HuH-7.5 (cell line): Measurements from ENCODE around the gene CIC.

Experiments
- DNase-seq: peaks from one replicate; pipeline ENCODE4 v3.0.0; 2011; ENCODE audit warnings: low spot score

CIC gene

GRCh38 chr19:42277821-42278451, 8.9 kb downstream of the CIC start:
- no peak for DNase-seq

- DNase-seq = no peak
These were observed 9.6 kb downstream of the CIC start for GRCh38 chr19:42278452-42279154.

GRCh38 chr19:42279155-42279901, 10.3 kb downstream of the CIC start:
- no peak for DNase-seq

DNA sequence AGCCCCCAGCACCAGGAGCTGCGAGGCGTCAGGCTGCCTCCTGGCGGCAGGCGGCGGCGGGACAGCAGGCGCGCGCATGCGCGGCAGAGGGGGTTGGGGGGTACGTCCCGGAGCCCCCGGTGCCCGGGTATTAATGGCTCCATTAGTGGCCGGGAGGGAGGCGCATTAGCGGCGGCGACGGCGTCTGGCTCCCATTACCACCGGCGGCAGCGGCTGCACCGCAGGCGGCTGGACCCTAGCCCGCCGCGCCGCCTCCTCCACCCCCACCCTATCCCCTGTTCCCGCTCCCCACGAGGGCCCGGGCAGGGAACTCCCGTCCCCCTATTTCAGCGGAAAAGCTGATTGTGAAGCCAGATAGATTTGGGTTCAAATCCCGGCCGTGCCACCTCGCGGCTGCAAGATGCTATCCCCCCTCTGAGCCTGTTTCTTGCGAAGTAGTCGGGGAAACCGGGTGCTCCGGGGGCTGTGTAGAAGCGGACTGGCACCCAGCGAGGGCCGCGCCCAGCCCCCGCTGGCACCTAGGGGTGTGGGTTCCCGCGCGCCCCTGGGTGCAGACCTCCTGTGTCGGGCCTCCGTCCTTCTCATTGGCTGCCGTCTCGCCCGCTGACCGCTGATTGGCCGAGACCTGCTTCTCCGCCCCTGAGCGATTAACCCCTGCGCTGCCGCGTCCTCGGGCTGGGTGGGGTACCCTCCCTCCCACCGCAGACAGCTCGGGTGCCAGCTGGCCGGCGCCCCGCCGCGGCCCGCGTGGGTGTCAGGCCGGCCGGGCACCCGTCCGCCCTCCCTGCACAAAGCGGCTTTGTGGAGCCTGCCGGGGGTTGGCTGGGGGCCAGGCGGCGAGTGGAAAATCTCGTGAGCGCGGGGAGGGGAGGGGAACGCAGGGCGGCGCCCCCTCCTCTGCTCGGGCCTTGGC, 11.1 kb downstream of the CIC start:
- DNase-seq = peak; percentile 100

GRCh38 chr19:42280815-42281145, 11.7 kb downstream of the CIC start:
- DNase-seq = peak; percentile 63

GRCh38 chr19:42281146-42281826, 12.2 kb downstream of the CIC start:
- DNase-seq = no peak

DNA sequence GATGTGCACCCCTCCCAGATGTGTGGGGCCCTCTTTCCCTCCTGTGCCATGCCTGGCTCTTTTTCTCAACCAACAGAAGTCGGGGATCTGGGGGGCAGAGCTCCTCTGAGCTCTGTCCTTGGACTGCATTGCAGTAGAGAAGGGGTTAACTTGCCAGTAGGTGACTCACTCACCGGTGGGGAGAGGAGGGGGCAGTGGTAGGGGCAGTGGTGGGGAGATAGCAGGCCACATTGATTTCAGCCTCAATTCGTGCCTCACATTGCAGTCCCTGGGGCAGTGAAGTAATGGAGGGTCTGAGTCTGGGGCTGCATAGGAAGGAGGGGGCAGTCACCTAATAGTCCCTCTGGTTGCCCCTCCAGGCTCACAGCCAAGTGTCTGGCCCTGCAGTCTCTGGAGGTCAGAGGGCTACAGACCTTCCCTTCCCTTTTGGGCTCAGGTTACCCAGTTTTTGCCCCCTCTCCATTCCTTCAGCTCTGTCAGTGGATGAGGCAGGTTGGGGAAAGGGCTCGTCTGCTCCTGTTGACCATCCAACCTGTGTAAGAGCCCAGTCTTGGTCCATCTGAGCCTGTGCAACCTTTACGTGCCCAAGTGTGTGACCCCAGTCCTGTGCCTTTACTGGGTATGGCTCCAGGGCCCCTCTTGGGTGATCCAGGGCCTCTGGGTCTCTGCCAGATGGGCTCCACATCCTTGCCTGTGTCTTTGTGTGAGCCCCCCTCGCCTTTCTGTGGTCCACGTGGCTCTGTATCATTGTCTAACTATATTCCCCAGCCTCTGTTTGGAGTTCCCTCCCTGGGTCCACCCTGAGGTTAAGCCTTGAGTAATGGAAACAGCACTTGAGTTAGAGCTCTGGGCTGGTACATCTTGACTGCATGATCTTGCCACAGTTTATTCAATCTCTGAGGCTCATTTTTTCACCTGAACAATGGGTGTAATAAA, 13.0 kb downstream of the CIC start:
- no peak for DNase-seq

- DNase-seq = no peak
These were observed 13.8 kb downstream of the CIC start for GRCh38 chr19:42282819-42283187.

DNA sequence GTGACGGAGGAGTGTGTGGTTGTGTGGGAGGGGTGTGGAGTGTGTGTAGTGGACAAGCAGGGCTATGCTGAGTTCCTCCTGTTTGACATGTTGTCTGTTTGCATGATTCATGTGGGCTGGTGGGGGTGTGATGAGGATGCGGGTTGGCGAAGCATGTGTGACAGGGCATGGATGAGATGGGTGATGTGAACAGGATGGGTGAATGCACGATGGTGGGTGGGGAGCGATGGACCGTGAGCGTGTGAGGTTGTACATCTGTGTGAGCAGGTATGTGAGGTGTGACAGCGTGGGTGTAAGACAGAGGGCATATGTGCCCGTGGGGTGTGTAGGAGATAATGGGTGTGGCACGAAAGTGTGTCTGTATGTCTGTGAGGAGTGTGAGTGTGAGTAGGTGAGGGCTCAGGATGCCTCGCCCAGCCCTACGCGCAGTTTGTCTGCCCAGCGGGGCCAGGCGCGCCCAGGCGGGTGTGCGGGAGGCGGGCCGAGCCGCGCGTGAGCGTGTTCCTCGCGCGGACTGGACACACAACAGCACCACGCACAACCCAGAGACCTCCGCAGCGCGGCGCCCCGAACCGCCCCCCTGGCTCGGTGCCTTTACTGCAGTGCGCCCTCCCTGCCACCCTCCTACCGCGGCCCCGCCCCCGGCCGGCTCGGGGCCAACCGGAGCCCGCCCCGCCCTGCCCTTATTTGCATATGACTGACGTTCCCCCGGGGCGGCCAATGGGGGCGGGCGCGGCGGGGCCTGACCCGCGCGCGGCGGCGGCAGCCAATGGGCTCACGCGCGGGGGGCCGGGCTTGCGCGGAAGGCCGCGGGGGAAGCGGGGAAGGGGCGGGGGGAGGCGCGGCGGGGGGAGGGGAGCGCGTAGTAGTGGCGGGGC, 14.4 kb downstream of the CIC start:
- peak; percentile 100 for DNase-seq

GRCh38 chr19:42284066-42284501, 15.0 kb downstream of the CIC start:
- peak; percentile 94 for DNase-seq

DNA sequence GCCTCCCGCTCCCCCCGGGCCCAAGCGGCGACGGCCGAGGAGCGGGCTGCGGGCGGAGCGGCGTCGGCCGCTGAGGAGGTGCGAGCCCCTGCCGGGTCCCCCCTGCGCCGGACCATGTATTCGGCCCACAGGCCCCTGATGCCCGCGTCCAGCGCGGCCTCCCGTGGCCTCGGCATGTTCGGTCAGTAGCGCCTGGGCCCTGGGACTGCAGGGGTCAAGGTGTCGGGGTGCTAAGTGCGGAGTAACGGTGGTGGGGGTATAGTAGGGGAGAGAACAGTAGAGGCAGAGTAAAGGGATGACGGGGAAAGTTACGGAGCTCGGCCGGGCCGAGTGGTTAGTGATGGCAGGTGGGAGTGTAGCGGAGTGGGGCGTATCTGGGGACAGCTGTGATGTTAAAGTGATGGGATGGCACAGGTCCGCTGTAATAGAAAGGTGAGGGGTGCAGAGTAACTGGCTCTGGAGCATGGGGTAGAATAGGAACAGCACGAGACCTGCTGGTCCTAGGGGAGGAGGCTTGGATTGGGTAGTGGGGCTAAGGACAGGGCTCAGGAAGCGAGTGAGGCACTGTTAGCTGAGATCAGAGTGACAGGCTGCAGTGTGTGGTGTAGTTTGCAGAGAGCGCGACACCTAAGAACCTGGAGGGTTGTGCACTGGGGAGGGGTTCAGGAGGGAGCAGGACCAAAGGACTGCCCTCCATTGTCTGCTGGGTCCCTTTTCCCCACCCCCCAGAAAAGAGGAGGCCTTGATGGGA, 15.7 kb downstream of the CIC start:
- DNase-seq = no peak

GRCh38 chr19:42285541-42285941, 16.5 kb downstream of the CIC start:
- no peak for DNase-seq

- no peak for DNase-seq
These were observed 16.9 kb downstream of the CIC start for GRCh38 chr19:42285988-42286348.

DNA sequence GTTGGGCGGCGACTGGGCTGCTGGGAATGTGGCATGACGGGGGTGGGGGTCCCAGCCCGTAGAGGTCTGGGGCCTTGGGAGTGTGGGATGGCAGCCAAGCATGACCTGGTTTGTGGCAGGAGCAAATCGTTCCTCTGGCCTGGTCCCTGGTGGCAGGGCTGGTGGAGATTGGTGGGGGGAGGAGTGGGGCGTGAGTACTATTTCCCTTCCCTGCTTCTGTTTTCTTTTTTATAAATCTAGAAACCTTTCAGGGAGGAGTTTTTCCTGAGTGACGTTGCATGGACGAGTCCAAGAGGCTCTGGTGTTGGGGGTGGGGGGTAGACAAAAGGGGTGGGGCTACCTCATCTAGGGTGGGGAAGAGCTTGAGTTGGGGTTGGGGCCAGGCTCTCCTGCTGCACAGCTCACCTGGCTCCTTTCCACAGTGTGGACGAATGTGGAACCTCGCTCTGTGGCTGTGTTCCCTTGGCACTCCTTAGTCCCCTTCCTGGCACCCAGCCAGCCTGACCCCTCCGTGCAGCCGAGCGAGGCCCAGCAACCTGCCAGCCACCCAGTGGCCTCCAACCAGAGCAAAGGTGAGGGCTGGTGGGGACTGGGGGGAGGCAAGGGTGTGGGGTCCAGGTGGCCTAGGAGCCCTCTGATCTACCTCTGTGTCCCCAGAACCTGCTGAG, 17.4 kb downstream of the CIC start:
- no peak for DNase-seq

DNA sequence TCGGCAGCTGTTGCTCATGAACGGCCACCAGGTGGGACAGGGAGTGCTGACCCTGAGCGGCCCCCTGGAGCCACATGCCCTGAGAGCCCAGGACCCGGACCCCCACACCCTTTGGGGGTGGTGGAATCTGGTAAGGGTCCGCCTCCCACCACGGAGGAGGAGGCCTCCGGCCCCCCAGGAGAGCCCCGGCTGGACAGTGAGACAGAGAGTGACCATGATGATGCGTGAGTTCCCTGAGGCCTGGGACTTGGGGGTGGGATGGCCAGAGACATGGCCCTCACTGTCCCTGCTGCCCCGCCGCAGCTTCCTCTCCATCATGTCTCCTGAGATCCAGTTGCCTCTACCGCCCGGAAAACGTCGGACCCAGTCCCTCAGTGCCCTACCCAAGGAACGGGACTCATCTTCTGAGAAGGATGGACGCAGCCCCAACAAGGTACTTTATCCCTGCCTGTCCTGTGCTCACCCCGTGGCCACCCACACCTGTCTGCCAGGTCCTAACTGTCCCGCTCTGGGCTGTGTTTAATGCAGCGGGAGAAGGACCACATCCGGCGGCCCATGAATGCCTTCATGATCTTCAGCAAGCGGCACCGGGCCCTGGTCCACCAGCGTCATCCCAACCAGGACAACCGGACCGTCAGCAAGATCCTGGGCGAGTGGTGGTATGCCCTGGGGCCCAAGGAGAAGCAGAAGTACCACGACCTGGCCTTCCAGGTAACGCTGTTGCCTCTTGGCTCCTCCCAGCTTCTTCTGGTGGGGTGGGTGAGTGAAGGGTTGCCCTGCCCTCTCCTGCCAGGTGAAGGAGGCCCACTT, 18.2 kb downstream of the CIC start:
- no peak for DNase-seq

DNA sequence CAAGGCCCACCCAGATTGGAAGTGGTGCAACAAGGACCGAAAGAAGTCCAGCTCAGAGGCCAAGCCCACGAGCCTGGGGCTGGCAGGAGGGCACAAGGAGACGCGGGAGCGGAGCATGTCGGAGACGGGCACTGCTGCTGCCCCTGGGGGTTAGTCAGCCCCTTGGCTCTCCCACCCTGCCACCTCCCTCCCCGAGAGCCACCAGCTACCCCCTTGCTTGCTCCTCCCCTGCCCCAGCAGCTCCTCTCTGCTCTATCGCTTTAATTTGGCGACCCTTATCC, 18.7 kb downstream of the CIC start:
- DNase-seq = no peak

DNA sequence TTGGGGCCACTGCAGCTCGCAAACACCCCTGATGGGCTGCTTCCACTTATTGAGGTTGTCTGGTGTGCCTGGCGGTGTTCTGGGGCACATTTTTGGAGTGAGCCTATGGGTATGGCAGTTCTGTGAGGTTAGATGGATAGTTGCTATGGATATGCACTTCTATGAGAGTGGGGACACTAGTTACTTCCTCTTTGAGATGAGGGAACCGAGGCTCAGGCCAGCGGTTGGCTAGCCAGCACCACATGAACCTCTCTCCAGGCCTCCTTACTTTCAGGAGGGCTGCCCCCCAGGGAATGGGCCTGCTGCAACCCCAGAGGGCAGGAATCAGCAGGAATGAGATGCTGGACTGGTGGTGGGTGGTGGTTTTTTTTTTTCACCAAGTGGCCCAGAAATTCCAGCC, 19.3 kb downstream of the CIC start:
- DNase-seq = no peak
